HFFc6 (cell line): ENCODE results near the gene FBXL15. TPM values are rescaled to one million over a fixed set of nuclear protein-coding genes. Genes with fewer than 3 reads are reported as not detected.

ENCODE experiments used
- DNase-seq: peaks from one replicate; pipeline ENCODE4 v3.0.0-alpha.2; 2018
- H3K27ac Mint-ChIP-seq: 2 replicates; pipeline ENCODE4 v1.8.0; 2020; ENCODE audit warnings: mild to moderate bottlenecking, mixed read lengths
- H3K27me3 Mint-ChIP-seq: 2 replicates; pipeline ENCODE4 v1.8.0; 2021; ENCODE audit warnings: mild to moderate bottlenecking, moderate library complexity, mixed read lengths; ENCODE audit not compliant: insufficient read depth
- H3K36me3 Mint-ChIP-seq: 2 replicates; pipeline ENCODE4 v1.8.0; 2021; ENCODE audit warnings: low read depth, mixed read lengths
- H3K4me1 Mint-ChIP-seq: 2 replicates; pipeline ENCODE4 v1.8.0; 2020; ENCODE audit warnings: low read depth, mixed read lengths
- H3K4me3 Mint-ChIP-seq: 2 replicates; pipeline ENCODE4 v1.8.0; 2020; ENCODE audit warnings: mild to moderate bottlenecking, moderate library complexity, mixed read lengths
- H3K9me3 Mint-ChIP-seq: 2 replicates; pipeline ENCODE4 v1.8.0; 2020; ENCODE audit warnings: mild to moderate bottlenecking, mixed read lengths
- CTCF ChIP-seq: fragments of 200-600 bp; sonication (generic); IDR thresholded peaks from 2 replicates; pipeline ENCODE4 v1.5.0; 2021; ENCODE audit warnings: antibody characterized with exemption, mild to moderate bottlenecking
- total RNA-seq, 6 experiments: library from RNA; stranded (reverse); fragmentation: NEBNext Ultra II Directional; extraction: Animal tissue kit (Norgen Biotek cat#: 25700); gene quantifications; 2 replicates in 1 of 6; 3 replicates in 5 of 6; pipeline ENCODE4 v1.2.3, GENCODE V29; 2021

The FBXL15 gene
- total RNA-seq, 6 experiments from 2014 or later = 9.2 to 13.2 (median 11.5) TPM

GRCh38 chr10:102429468-102429867, 8.8 kb downstream of the FBXL15 start:
- no peaks in the 10 kb centered on the region for H3K9me3 Mint-ChIP-seq
- no peak overlapping the region for H3K27ac Mint-ChIP-seq
- no peak for DNase-seq
- H3K4me3 Mint-ChIP-seq = no peak overlapping the region
- TF ChIP-seq CTCF = no peak
- H3K4me1 Mint-ChIP-seq = peaks cover 30% of the 10 kb centered on the region
- no peaks in the 10 kb centered on the region; the same call in 1 of the 2 replicates for H3K27me3 Mint-ChIP-seq
- no peaks in the 10 kb centered on the region for H3K36me3 Mint-ChIP-seq

- Mint-ChIP-seq H3K36me3 (no peaks in the 10 kb centered on the region), H3K4me1 (peaks cover 44% of the 10 kb centered on the region), H3K27ac (peak overlapping the region; percentile 93), H3K4me3 (peak overlapping the region; percentile 93), H3K27me3 (peaks cover 2% of the 10 kb centered on the region), H3K9me3 (no peaks in the 10 kb centered on the region)
- no peak for DNase-seq
- no peak for TF ChIP-seq CTCF
Measured at GRCh38 chr10:102431452-102432124, 11.0 kb downstream of the FBXL15 start.

GRCh38 chr10:102432162-102432950, 11.7 kb downstream of the FBXL15 start, which contains the start of gene CUEDC2:
CUEDC2 (minus strand) TSS chr10:102432574; CDS start chr10:102425188, 7,386 bp downstream.
- Mint-ChIP-seq H3K4me3 (peak within 1 kb of the TSS; percentile 93), H3K27me3 (peaks cover 2% of the 10 kb centered on the region; the same call in 1 of the 2 replicates), H3K27ac (peak within 1 kb of the TSS; percentile 93), H3K4me1 (peaks cover 36% of the 10 kb centered on the region), H3K9me3 (no peaks in the 10 kb centered on the region), H3K36me3 (no peaks in the 10 kb centered on the region)
- no peak for TF ChIP-seq CTCF
- DNase-seq = peak; percentile 91

- H3K4me3 Mint-ChIP-seq = no peak overlapping the region
- H3K27ac Mint-ChIP-seq = no peak overlapping the region
- no peak for TF ChIP-seq CTCF
- DNase-seq = no peak
- no peaks in the 10 kb centered on the region for H3K9me3 Mint-ChIP-seq
- H3K27me3 Mint-ChIP-seq = peaks cover 2% of the 10 kb centered on the region; the same call in 1 of the 2 replicates
- no peaks in the 10 kb centered on the region for H3K36me3 Mint-ChIP-seq
- peaks cover 31% of the 10 kb centered on the region for H3K4me1 Mint-ChIP-seq
Measured at GRCh38 chr10:102433619-102434046, 13.0 kb downstream of the FBXL15 start.

GRCh38 chr10:102434394-102435132, 13.9 kb downstream of the FBXL15 start:
- peaks cover 2% of the 10 kb centered on the region; the same call in 1 of the 2 replicates for H3K27me3 Mint-ChIP-seq
- H3K36me3 Mint-ChIP-seq = no peaks in the 10 kb centered on the region
- H3K4me3 Mint-ChIP-seq = no peak overlapping the region; the same call in 1 of the 2 replicates
- no peak for TF ChIP-seq CTCF
- peaks cover 31% of the 10 kb centered on the region for H3K4me1 Mint-ChIP-seq
- no peaks in the 10 kb centered on the region for H3K9me3 Mint-ChIP-seq
- H3K27ac Mint-ChIP-seq = peak overlapping the region; percentile 0; the same call in 1 of the 2 replicates
- DNase-seq = no peak
